ENCODE measurements around the gene IPO7.

- TF ChIP-seq CTCF (IDR thresholded peaks at IDR 0.05; ENCODE audit: low read depth, low read length) (no peak), POLR2A (IDR thresholded peaks at IDR 0.05; ENCODE audit: extremely low read depth, insufficient read length) (no peak), MAX (IDR thresholded peaks at IDR 0.05; ENCODE audit: low read depth, low read length) (no peak)
These were observed 12.3 kb downstream of the IPO7 start for GRCh38 chr11:9396752-9397151.

Measured in NB4 (cell line).